Smooth muscle cell of the umbilical artery (primary cell): Measurements from ENCODE around the gene LZTS2. TPM values are rescaled to one million over a fixed set of nuclear protein-coding genes. Genes with fewer than 3 reads are reported as not detected.

ENCODE experiments used
- total RNA-seq: library from RNA; depleted of rRNA; stranded (reverse); fragments of >200 nt; gene quantifications from 2 replicates; pipeline ENCODE4 v1.2.3, GENCODE V29; 2014

The LZTS2 gene
- total RNA-seq = 49.3 and 91.0 TPM in 2 replicates

GRCh38 chr10:100999742-101000126 lies at the start of gene LZTS2:
Gene LZTS2 (plus strand): TSS chr10:100999808. CDS start chr10:101002539, 2,731 bp downstream.

GRCh38 chr10:100969187-100970075 lies 30.2 kb upstream of the LZTS2 start, which contains the start of gene SEMA4G:
Gene SEMA4G (plus strand): TSS chr10:100969504. CDS start chr10:100972913, 3,409 bp downstream.

GRCh38 chr10:100986952-100987684 lies 12.5 kb upstream of the LZTS2 start, which contains the start of the genes MRPL43 and TWNK:
Gene MRPL43 (minus strand): TSS chr10:100987497. CDS start chr10:100987443, 54 bp downstream.
Gene TWNK (plus strand): TSS chr10:100987543. CDS start chr10:100988211, 668 bp downstream.

GRCh38 chr10:101031128-101031795 lies 31.7 kb downstream of the LZTS2 start, which contains the start of the genes PDZD7 and SFXN3:
Gene PDZD7 (minus strand): TSS chr10:101031129. CDS start chr10:101030219, 910 bp downstream.
Gene SFXN3 (plus strand): TSS chr10:101031234. CDS start chr10:101034695, 3,461 bp downstream.

Other genes starting within 250 kb of the LZTS2 start
- gene SLF2, start 86.8 kb upstream of the LZTS2 start, total RNA-seq = 26.4 and 41.9 TPM in 2 replicates
- gene SEMA4G, start 30.3 kb upstream of the LZTS2 start, total RNA-seq = 1.2 and 1.4 TPM in 2 replicates
- gene MRPL43, start 12.3 kb upstream of the LZTS2 start, total RNA-seq = 38.4 and 46.9 TPM in 2 replicates
- 4.2 and 9.9 TPM in 2 replicates for gene TWNK, start 12.3 kb upstream of the LZTS2 start, total RNA-seq
- gene PDZD7, start 31.3 kb downstream of the LZTS2 start, total RNA-seq = 1.2 and 1.5 TPM in 2 replicates
- gene SFXN3, start 31.4 kb downstream of the LZTS2 start, total RNA-seq = 38.6 and 73.7 TPM in 2 replicates
- gene KAZALD1, start 62.2 kb downstream of the LZTS2 start, total RNA-seq = 3.6 and 5.9 TPM in 2 replicates
- not detected in 2 replicates for gene TLX1, start 131.5 kb downstream of the LZTS2 start, total RNA-seq
- gene LBX1, start 229.7 kb downstream of the LZTS2 start, total RNA-seq = not detected in 2 replicates